ENCODE results near the gene ZNF805.

DNA sequence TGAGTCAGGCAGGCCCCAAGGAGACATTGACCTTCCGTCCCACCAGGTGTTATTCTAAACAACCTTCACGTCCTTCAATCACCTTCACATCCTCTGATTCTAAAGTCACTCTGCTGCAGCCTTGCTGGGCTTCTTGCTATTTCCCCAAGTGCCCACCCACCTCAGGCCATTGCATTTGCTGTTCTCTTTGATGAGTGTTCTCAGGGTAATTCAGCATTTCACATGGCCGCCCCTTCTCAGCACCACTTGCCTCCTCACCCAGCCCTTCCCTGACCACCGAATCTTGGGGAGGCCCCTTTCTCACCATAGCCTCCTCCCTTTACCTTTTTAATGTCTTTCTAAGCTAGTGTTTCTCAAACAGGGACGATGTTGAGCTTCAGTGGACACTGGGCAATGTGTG lies 4.6 kb downstream of the ZNF805 start:
- TF ChIP-seq POLR2A (IDR thresholded peaks at IDR 0.05) (no peak), CTCF (IDR thresholded peaks at IDR 0.05) (no peak), POLR2AphosphoS5 (IDR thresholded peaks at IDR 0.05) (no peak)
